GM18868 (cell line): Measurements from ENCODE around the gene ZSCAN22.
A peak's percentile ranks its signal among the peaks of the same experiment; 100 is the strongest.

ENCODE experiments used
- ATAC-seq: cut with Tn5 transposase; IDR thresholded peaks from one replicate; pipeline ENCODE4 v1.9.1; 2021; ENCODE audit warnings: mild to moderate bottlenecking, moderate library complexity; ENCODE audit not compliant: unreplicated experiment

The ZSCAN22 gene

GRCh38 chr19:58350871-58351557 lies 24.2 kb downstream of the ZSCAN22 start:
- no peak for ATAC-seq

GRCh38 chr19:58351558-58351878 lies 24.7 kb downstream of the ZSCAN22 start:
- no peak for ATAC-seq

GRCh38 chr19:58351990-58352755 lies 25.4 kb downstream of the ZSCAN22 start:
- ATAC-seq: no peak

- ATAC-seq: no peak
Observed at GRCh38 chr19:58352760-58353671, 26.2 kb downstream of the ZSCAN22 start, which contains the start of gene A1BG. Gene A1BG (minus strand): TSS chr19:58353492. CDS start chr19:58353437, 55 bp downstream.

GRCh38 chr19:58353717-58354477 lies 27.1 kb downstream of the ZSCAN22 start:
- no peak for ATAC-seq

- no peak for ATAC-seq
Observed at GRCh38 chr19:58354478-58355030, 27.8 kb downstream of the ZSCAN22 start.

- ATAC-seq: no peak
Observed at GRCh38 chr19:58355215-58355796, 28.5 kb downstream of the ZSCAN22 start.

GRCh38 chr19:58355908-58356765 lies 29.3 kb downstream of the ZSCAN22 start:
- ATAC-seq: no peak

- ATAC-seq: no peak
Observed at GRCh38 chr19:58356766-58357480, 30.1 kb downstream of the ZSCAN22 start.

GRCh38 chr19:58357481-58358145 lies 30.8 kb downstream of the ZSCAN22 start:
- no peak for ATAC-seq

- peak; percentile 8 for ATAC-seq
Observed at GRCh38 chr19:58361900-58362271, 35.1 kb downstream of the ZSCAN22 start.

GRCh38 chr19:58362272-58362994 lies 35.6 kb downstream of the ZSCAN22 start, which contains the start of gene ZNF497:
Gene ZNF497 (minus strand): TSS chr19:58362751. CDS start chr19:58357635, 5,116 bp downstream.
- peak; percentile 88 for ATAC-seq

- ATAC-seq: no peak
Observed at GRCh38 chr19:58364146-58364545, 37.4 kb downstream of the ZSCAN22 start.

- no peak for ATAC-seq
Observed at GRCh38 chr19:58366585-58367430, 40.0 kb downstream of the ZSCAN22 start.

- ATAC-seq: no peak
Observed at GRCh38 chr19:58367698-58368454, 41.1 kb downstream of the ZSCAN22 start.
